ENCODE measurements around the gene MAP4K1. TPM values are rescaled to one million over a fixed set of nuclear protein-coding genes. Genes with fewer than 3 reads are reported as not detected.

Gene MAP4K1
- total and polyA plus RNA-seq, 2 of the 13 experiments (the other 11 are each of a cell fraction or from before 2014, with no cell fraction given), result 0.24 to 0.89 TPM

- no peak for TF ChIP-seq NR2F2 (IDR thresholded peaks at IDR 0.05; ENCODE audit: borderline replicate concordance, low read depth)
- TF ChIP-seq ZNF562 (CRISPR knock-in tag; IDR thresholded peaks at IDR 0.05; ENCODE audit: borderline replicate concordance), result no peak
- no peak for TF ChIP-seq ETS1 (CRISPR knock-in tag; IDR thresholded peaks at IDR 0.05)
- TF ChIP-seq ZNF614 (CRISPR knock-in tag; IDR thresholded peaks at IDR 0.05; ENCODE audit: borderline replicate concordance), result no peak
- no peak for TF ChIP-seq MTA3 (CRISPR knock-in tag; IDR thresholded peaks at IDR 0.05)
- TF ChIP-seq YEATS2 (CRISPR knock-in tag; IDR thresholded peaks at IDR 0.05; ENCODE audit: borderline replicate concordance), result no peak
- no peak for TF ChIP-seq SSRP1 (CRISPR knock-in tag; IDR thresholded peaks at IDR 0.05)
- TF ChIP-seq PHB2 (IDR thresholded peaks at IDR 0.05; ENCODE audit: partially characterized antibody), result no peak
- no peak for TF ChIP-seq ZNF503 (CRISPR knock-in tag; IDR thresholded peaks at IDR 0.05)
- TF ChIP-seq PCBP1 (IDR thresholded peaks at IDR 0.05; ENCODE audit: borderline replicate concordance, low read depth, low read length), result no peak
- TF ChIP-seq ZNF772 (CRISPR knock-in tag; IDR thresholded peaks at IDR 0.05), result no peak
- TF ChIP-seq FOXO4 (CRISPR knock-in tag; conservative IDR thresholded peaks at IDR 0.05), result no peak
Observed at GRCh38 chr19:38583985-38584305, 33.8 kb downstream of the MAP4K1 start (continued).

All from HepG2 (cell line).